GM21723 (cell line): ENCODE data around the gene FHL3.
"Not testable (repeated sequence)": the region's sequence is repeated elsewhere in the genome, so short reads cannot be mapped to it uniquely, and the experiment has no call there.

Experiments
- ATAC-seq: cut with Tn5 transposase; IDR thresholded peaks from one replicate; pipeline ENCODE4 v1.9.1; 2021; ENCODE audit warnings: mild to moderate bottlenecking, moderate library complexity; ENCODE audit not compliant: unreplicated experiment

FHL3 gene

GRCh38 chr1:38037221-38037939 is 32.1 kb upstream of the FHL3 start:
- no peak for ATAC-seq

DNA sequence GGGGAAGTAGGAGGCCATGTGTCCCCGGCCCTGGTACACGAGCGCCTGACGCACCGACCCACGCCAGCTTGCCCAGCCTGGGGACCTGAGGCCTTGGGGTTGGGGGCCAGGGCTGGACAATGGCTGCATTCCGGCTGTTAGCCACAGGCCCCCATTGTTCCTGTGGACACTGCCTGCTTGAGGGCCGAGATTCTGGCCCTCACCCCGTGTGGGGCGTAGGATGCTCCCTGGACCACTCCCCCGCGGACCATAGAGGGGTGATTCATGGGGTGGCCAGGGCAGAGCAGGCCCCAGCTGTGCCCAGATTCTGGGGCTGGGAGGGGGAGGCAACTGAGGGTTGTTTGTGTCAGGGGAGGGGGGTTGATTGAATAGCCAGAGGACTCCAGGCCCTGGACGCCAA is 29.6 kb upstream of the FHL3 start:
- ATAC-seq, result no peak

DNA sequence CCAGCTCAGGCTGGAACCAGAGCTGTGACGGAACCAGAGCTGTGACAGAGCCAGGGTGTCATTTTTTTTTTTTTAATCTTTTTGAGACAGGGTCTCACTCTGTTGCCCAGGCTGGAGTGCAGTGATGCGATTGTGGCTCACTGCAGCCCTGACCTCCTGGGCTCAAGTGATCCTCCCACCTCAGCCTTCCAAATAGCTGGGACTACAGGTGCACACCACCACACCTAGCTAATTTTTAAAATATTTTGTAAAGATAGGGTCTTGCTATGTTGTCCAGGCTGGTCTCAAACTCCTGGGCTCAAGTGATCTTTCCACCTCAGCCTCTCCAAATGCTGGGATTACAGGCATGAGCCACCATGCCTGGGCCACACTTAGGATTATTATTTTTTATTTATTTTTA is 27.7 kb upstream of the FHL3 start:
- ATAC-seq, result not testable (repeated sequence)

DNA sequence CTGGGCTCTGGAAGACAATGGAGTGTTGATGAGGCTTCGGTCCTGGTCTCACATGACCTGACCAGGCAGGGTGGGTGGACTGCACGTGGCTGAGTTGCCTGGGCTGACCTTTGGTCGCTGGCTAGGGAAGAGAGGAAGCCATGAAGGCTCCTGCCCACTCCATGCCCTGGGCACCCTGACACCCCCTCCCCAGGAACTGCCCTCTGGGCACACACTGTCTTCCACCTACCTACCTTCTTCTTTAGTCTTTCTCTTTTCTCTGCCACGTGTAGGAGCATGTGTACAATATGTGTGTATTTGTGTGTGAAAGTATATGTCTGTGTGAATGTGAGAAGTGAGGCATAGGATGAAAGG is 26.2 kb upstream of the FHL3 start:
- no peak for ATAC-seq

DNA sequence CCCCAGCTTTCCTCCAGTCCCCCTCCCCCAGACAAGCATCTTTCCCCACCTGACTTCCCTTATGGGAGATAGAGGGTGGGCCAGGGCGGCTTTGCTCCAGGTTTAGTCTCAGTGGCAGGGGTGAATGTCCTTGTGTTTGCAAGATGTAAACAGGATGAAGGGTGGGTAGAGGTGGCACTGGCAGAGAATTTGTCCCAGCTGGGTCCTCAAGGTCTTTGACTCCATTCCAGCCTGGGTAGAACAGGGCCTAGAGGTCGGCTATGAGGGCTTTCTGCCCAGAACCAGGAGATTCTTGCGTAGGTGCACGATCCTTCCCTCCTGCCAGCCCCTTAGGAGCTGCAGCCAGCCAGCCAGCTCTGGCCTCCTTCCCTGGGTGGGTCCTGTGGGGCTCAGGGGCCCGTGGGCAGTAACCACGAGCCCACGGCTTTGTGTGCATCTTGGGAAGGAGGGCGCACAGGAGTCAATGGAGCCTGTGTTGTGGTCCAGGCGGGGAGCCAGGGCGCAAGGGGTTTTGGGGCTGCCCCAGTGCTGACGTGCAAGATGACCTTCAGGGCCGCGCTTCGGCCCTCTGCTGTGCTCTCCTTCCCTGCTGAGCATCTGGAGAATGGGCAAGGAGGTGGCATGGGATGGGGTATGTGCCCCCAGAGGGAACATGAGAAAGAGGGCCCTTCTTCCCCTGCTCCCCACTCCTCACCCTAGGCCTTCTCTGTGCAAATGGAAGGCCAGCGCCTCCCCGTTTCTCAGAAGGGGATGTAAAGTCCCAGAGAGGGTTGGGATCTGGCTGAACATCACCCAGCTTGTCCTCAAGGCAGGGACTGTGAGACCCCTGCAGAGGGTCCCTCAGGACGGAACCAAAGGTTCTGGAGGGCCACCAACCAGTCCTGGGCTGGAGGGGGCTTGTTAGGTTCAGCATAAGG is 25.5 kb upstream of the FHL3 start:
- ATAC-seq, result no peak

GRCh38 chr1:38029685-38030511 is 24.6 kb upstream of the FHL3 start:
- ATAC-seq, result peak; percentile 46

- no peak for ATAC-seq
Measured at GRCh38 chr1:38029081-38029681, 23.9 kb upstream of the FHL3 start.

GRCh38 chr1:38028671-38029070 is 23.4 kb upstream of the FHL3 start:
- ATAC-seq, result no peak

DNA sequence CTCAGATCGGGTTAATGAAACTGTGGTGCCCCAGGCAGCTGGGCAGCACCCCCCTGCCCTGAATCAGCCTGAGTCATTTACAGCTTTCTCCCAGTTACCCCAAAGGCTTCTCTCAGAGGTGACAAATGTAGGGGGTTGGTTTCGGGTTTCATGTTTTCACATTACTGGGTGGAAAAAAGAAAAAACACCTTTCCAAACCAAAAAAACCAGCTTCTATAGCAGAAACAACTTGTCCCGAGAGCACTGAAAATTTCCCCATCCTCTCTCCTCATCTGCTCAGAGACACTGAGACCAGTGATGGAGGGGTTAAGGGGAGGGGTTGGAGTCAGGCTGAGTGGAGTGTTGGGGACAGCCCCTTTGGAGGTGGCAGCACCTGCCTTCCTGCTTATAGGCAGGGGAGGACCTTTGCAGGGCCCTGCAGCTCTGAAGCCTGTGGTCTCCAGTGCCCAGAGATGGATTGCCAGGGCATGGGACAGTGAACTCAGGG is 22.8 kb upstream of the FHL3 start:
- ATAC-seq, result peak; percentile 69

DNA sequence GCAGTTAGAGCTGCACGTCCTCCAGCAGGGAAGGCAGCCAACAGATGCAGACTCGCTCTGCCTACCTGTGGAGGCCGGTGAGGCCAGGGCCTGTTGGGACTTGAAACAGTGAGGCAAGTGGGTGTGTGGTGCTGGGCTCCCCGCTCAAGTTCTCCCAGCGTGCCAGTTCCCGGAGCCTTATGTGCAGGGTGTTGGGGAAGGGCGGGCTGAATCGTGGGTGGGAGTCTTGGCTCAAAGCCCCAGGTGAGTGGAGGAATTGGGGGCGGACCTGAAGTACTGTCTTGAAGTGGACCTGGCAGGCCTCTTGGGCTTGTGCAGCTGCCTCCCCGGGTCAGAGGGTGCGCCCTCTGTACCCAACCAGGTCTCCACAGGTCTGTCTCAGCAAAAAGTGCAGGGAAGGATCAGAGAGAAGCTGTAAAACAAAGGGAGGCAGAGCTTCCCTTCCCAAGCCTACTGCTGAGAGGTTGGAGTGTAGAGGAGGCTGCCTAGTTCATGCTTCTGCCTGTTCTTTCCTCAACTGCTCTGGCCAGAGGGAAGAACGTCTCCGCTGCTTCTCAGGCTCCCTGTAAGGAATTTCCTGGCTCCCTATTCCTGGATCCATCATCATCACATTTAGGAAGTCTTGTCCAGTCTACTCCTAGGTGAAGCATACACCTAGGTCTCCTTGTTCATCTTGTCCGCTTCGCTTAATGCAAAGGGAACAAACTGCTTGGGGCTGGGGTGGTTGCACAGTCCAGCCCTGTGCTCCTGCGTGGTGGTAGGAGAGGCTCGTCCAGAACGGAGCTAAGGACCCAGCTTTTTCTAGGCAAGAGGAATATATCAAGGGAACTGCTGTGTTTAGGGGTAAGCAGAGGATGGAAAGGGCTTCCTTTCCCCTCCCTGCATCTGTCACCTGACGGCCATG is 22.1 kb upstream of the FHL3 start:
- no peak for ATAC-seq

GRCh38 chr1:38026592-38027200 is 21.4 kb upstream of the FHL3 start:
- no peak for ATAC-seq

- ATAC-seq, result no peak
Measured at GRCh38 chr1:38025664-38026063, 20.4 kb upstream of the FHL3 start.

- no peak for ATAC-seq
Measured at GRCh38 chr1:38025233-38025632, 19.9 kb upstream of the FHL3 start.

DNA sequence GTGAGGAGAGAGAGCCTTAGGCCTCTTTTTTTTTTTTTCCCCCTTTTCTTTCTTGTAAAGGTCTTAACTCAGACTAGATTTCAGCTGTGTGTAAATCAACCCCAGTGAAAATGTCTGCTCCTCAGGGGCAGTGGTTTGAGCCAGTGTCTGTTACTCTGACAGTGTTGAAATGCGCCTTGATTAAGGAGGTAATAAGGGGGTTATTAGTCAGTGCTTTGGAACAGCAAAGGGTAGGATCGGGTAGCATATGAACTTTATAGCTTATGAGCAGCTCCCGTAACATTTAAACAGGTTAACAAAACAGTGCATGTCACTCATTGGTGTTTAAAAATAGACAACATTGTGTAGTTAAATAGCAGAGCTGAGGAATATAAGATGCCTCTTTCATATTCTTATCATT is 17.5 kb upstream of the FHL3 start:
- no peak for ATAC-seq

- no peak for ATAC-seq
Measured at GRCh38 chr1:38021969-38022368, 16.7 kb upstream of the FHL3 start.

DNA sequence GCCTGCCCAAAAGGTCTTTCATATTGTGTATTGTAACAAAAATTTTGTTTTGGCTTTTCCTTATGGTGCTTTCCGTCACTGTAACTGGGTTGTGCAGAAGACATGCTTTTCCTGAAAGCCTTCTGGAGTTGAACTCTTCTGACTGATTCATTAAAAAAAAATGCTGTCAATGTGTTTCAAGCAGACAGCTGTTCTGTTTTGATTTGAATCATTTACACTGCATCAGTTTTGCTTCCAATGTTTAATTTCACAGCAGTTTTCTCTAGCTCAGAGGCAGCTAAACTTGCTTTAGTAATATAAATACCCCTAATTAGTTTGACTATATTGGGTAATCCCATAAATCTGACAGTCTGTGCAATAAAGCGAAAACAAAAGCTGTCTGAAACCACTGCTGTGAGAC is 15.1 kb upstream of the FHL3 start:
- no peak for ATAC-seq

DNA sequence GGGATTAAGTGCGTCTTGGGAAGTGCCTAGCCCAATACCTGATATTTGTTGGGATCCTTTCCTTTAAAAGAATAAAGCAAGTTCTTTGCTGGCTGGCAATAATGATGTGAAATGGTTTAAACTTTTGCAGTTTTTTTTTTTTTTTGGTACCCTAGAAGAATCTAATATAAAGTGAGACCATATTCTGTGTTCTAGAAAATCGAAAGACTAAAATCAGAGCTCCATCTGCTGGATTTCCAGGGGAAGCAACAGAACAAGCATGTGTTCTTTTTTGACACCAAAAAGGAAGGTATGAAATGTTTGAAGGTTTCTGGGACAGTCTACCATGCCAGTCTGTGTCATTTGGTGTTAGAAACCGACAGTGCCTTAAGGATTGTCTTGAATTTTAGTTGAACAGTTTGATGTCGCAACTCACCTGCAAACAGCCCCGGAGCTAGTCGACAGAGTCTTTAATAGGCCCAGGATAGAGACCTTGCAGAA is 13.6 kb upstream of the FHL3 start:
- ATAC-seq, result no peak

DNA sequence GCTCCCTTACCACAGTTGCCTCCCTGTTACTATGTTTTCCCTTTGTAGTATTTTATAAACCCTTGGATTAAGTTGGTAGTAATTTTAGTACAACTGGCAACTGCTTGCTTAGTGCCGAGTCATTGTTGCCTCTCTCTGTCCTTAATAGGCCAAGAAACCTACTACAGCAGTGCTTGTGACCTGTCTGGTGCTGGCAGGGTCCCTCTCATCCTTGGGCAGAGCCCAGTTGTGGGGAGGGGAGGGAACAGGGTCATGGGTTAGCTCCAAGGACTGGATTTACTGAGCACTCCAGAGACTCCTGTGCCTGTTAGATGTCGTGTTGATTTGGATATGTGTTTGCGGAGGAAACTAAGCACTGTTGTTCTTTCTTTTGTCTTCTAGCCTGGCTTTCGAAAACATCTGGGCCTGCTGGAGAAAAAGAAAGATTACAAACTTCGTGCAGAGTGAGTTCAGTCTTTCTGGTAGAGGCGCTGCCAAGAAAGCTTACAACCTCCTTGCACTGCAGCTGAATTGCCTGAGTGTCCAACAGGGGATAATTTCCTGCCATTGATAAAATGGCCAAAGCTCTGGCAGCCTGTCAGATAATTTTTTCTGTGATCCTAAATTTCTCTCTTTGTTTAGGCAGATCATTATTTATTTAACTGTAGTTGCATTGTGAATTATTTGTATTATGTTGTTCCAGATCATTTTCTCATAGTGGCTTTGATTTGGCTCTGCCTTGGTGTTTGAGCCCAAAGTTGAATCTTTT is 10.8 kb upstream of the FHL3 start:
- no peak for ATAC-seq
